AG10803 (cell line): Measurements from ENCODE around the gene CD163.

Experiments
- DNase-seq: peaks from one replicate; pipeline ENCODE4 v3.0.0; 2010; ENCODE audit warnings: low read depth
- H3K4me3 ChIP-seq: 2 replicates; pipeline ENCODE4 v1.5.1; 2011; ENCODE audit warnings: mild to moderate bottlenecking, low read length, control low read depth
- CTCF ChIP-seq: conservative IDR thresholded peaks from 2 replicates; pipeline ENCODE4 v1.5.1; 2011; ENCODE audit warnings: mild to moderate bottlenecking, low read length, control low read depth, inconsistent platforms

Gene CD163

GRCh38 chr12:7434670-7435069 is 68.9 kb downstream of the CD163 start:
- no peak for TF ChIP-seq CTCF

GRCh38 chr12:7433276-7433822 is 70.2 kb downstream of the CD163 start:
- DNase-seq = peak; percentile 70
- no peak overlapping the region for H3K4me3 ChIP-seq
- no peak for TF ChIP-seq CTCF

More at GRCh38 chr12:7434670-7435069, 68.9 kb downstream of the CD163 start:
- no peak overlapping the region for H3K4me3 ChIP-seq
- no peak for DNase-seq

GRCh38 chr12:7431993-7432685 is 71.4 kb downstream of the CD163 start:
- no peak overlapping the region for H3K4me3 ChIP-seq
- peak; percentile 58 for DNase-seq
- no peak for TF ChIP-seq CTCF
